NCI-H2196 treated with DMSO at 0.1 percent for 48 hours (cell line): ENCODE data around the gene APP.
"Not testable (repeated sequence)": the region's sequence is repeated elsewhere in the genome, so short reads cannot be mapped to it uniquely, and the experiment has no call there.

Experiments used
- DNase-seq: peaks from one replicate; lab custom pipeline; 2025; ENCODE audit not compliant: unreplicated experiment; lab: John Stamatoyannopoulos, UW

APP gene

GRCh38 chr21:25953659-25954058 is 216.9 kb downstream of the APP start:
- DNase-seq = no peak

GRCh38 chr21:25953196-25953595 is 217.4 kb downstream of the APP start:
- DNase-seq = no peak

GRCh38 chr21:25952306-25952705 is 218.3 kb downstream of the APP start:
- no peak for DNase-seq

GRCh38 chr21:25949701-25950100 is 220.9 kb downstream of the APP start:
- no peak for DNase-seq

GRCh38 chr21:25944672-25945213 is 225.8 kb downstream of the APP start:
- no peak for DNase-seq

GRCh38 chr21:25944082-25944481 is 226.5 kb downstream of the APP start:
- no peak for DNase-seq

GRCh38 chr21:25942135-25942534 is 228.4 kb downstream of the APP start:
- DNase-seq = no peak

- DNase-seq = no peak
Measured at GRCh38 chr21:25939396-25939761, 231.2 kb downstream of the APP start.

GRCh38 chr21:25938658-25939395 is 231.7 kb downstream of the APP start:
- no peak for DNase-seq

GRCh38 chr21:25936776-25937175 is 233.8 kb downstream of the APP start:
- no peak for DNase-seq

GRCh38 chr21:25934771-25935224 is 235.8 kb downstream of the APP start:
- DNase-seq = peak; percentile 84

- DNase-seq = no peak
Measured at GRCh38 chr21:25934130-25934529, 236.4 kb downstream of the APP start.

- no peak for DNase-seq
Measured at GRCh38 chr21:25931765-25932164, 238.8 kb downstream of the APP start.

- no peak for DNase-seq
Measured at GRCh38 chr21:25929856-25930520, 240.6 kb downstream of the APP start.

- DNase-seq = no peak
Measured at GRCh38 chr21:25927195-25927880, 243.2 kb downstream of the APP start.

GRCh38 chr21:25925936-25926335 is 244.6 kb downstream of the APP start:
- no peak for DNase-seq

GRCh38 chr21:25925064-25925800 is 245.3 kb downstream of the APP start:
- DNase-seq = no peak

- not testable (repeated sequence) for DNase-seq
Measured at GRCh38 chr21:25918152-25918551, 252.4 kb downstream of the APP start.

GRCh38 chr21:25916226-25916625 is 254.3 kb downstream of the APP start:
- DNase-seq = no peak

GRCh38 chr21:25913479-25913878 is 257.1 kb downstream of the APP start:
- no peak for DNase-seq

- no peak for DNase-seq
Measured at GRCh38 chr21:25912402-25912746, 258.2 kb downstream of the APP start.
